Stimulated activated CD4-positive, alpha-beta T cell treated with anti-CD3 and anti-CD28 coated beads, Interleukin-4, amount 100 ng/mL, for 48 hours (primary cell): ENCODE data around the gene ZNG1F.
"Not testable (repeated sequence)": the region's sequence is repeated elsewhere in the genome, so short reads cannot be mapped to it uniquely, and the experiment has no call there.

Source experiments
- DNase-seq, 2 donors: peaks; one replicate each; pipeline ENCODE4 v3.0.0-alpha.2; 2020; ENCODE audit warnings: low read depth in 2 of 2

Gene ZNG1F

DNA sequence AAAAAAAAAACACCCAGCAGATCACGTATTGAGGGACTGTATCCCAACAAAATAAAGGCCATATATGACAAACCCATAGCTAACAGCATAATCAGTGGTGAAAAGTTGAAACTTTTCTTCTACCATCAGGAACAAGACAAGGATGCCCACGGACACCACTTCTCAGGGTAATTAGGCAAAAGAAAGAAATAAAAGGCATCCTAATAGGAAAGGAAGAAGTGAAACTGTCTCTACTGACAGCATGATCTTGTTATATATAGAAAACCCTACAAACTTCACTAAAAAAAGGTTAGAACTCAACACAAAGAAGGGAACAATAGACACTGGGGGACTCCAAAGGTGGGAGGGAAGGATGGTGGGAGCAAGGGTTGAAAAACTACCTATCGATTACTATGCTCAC lies 102.9 kb downstream of the ZNG1F start:
- DNase-seq = not testable (repeated sequence)

DNA sequence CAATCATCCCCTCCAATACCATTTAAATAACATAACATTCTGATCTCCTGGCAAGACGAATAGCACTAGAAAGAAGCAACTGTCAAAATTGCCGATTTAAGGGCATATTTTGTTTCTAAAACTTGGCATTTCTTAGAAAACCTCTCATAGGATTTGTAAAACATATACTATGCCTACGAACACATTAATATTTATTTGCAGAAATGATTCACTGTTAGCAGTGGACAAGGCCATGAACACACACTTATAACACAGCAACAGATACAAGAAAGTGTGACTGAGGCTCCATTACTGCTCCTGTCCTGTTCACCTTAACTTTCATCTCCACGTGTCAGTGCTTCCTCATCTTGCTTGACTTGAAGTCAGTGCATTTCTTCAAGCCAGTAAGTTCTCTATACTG lies 106.8 kb downstream of the ZNG1F start:
- not testable (repeated sequence) for DNase-seq
